ENCODE results near the gene RDM1. TPM values are rescaled to one million over a fixed set of nuclear protein-coding genes. Genes with fewer than 3 reads are reported as not detected.

RDM1 gene, protein sequence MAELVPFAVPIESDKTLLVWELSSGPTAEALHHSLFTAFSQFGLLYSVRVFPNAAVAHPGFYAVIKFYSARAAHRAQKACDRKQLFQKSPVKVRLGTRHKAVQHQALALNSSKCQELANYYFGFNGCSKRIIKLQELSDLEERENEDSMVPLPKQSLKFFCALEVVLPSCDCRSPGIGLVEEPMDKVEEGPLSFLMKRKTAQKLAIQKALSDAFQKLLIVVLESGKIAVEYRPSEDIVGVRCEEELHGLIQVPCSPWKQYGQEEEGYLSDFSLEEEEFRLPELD
- polyA plus RNA-seq: not detected

DNA sequence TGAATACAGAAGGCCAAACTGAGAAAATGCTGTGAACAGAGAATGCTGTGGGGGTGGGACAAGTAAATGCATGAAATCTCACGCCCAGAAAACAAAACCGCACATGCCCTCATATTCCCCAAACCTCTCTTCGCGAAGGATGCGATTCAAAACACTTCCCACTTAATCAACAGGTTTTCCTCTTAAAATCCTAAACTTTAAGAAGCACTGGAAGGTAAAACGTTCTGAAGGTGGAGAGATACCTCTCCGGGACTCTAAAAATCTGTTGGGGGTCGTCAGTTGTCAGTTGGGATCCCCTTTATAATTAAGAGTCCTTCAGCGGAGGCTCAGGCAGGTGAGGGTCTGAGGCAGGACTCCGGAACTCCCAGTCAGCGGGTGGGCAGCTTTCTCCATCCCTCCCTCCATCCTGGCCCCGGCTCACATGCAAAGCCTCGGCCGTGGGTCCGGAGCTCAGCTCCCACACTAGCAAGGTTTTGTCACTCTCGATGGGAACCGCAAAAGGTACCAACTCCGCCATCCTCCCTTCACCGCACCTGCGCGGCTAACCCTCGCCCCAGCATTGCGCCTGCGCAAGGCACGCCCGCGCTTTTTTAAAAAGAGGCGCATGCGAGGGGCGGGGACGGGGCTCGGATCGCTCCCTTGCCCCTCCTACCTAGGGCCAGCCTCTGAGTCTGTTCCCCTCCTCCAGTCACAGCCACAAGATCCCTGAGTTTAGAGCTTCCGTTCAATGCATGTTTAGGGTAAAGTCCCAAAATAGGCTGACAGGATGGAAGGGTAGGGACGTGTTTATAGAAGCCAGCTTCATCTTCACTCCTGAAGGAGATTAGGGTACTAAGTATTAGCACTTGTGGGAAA lies at the start of gene RDM1:
RDM1 (minus strand) TSS at position 563 of the 855 bp plus-strand sequence; CDS start at position 517, 46 bp downstream.
- peaks cover 5 to 7% (median 6%) of the 10 kb centered on the region in 3 donors for H3K4me1 Mint-ChIP-seq
- no peaks in the 10 kb centered on the region for H3K36me3 Mint-ChIP-seq
- no peaks in the 10 kb centered on the region for H3K9me3 Mint-ChIP-seq
- H3K27ac Mint-ChIP-seq: peak within 1 kb of the TSS in 2 of 3 donors; percentile 36 to 80
- peaks cover 5% of the 10 kb centered on the region for H3K27me3 Mint-ChIP-seq
- H3K4me3 Mint-ChIP-seq: peak within 1 kb of the TSS; percentile 72 to 90 (median 86)

GRCh38 chr17:35978346-35978745 lies 47.8 kb upstream of the RDM1 start:
- Mint-ChIP-seq H3K36me3 (no peaks in the 10 kb centered on the region), H3K4me1 (peaks cover 6 to 8% (median 6%) of the 10 kb centered on the region in 3 donors), H3K4me3 (no peak overlapping the region), H3K9me3 (no peaks in the 10 kb centered on the region), H3K27me3 (peaks cover 14% of the 10 kb centered on the region), H3K27ac (no peak overlapping the region)

DNA sequence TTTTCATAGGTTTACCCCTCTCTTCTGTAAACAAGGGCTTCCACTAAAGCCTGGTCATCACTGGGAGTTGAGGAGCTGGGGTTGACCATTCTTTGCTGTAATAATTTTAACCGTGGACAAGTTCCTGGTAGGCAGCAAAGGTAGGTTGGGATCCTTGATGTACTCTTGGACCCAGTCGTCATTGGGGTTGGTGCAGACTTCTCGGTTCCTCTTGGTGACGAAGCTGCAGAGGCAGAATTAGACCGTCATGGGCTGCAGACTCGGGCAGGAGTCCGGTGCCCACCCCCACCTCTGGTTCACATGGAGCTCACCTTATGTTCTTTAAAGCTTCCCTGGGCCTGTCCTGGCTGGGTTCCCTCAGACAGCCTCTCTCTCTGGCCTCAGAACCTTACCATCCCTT lies 46.9 kb upstream of the RDM1 start:
- Mint-ChIP-seq H3K27ac (no peak overlapping the region), H3K27me3 (peaks cover 12% of the 10 kb centered on the region), H3K4me1 (peaks cover 6 to 8% (median 6%) of the 10 kb centered on the region in 3 donors), H3K36me3 (no peaks in the 10 kb centered on the region), H3K4me3 (no peak overlapping the region), H3K9me3 (no peaks in the 10 kb centered on the region)

GRCh38 chr17:35973333-35974260 lies 43.0 kb upstream of the RDM1 start:
- Mint-ChIP-seq H3K36me3 (no peaks in the 10 kb centered on the region), H3K4me1 (peaks cover 6 to 10% (median 6%) of the 10 kb centered on the region in 3 donors), H3K9me3 (no peaks in the 10 kb centered on the region), H3K27me3 (peaks cover 21% of the 10 kb centered on the region), H3K4me3 (no peak overlapping the region), H3K27ac (no peak overlapping the region)

DNA sequence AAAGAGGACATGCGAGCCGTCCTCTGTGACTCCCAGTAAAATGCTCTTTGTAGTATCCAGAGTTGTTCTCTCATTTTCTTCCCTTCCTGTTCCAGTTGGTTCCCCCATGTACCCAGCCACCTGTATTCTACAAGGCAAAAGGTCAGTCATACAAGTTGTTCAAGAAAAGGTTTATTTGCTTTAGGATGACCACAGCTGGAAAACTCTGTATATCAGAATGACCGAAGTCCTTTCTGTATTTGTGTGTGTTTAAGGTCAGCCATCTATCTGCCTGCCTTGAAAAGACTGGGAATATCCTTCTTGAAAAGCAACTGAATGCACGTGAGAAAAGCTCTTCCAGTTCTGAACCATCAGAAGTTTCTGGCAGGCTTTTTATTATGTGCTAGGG lies 42.4 kb upstream of the RDM1 start:
- H3K9me3 Mint-ChIP-seq: no peaks in the 10 kb centered on the region
- peaks cover 5 to 10% (median 6%) of the 10 kb centered on the region in 3 donors for H3K4me1 Mint-ChIP-seq
- no peak overlapping the region for H3K27ac Mint-ChIP-seq
- no peaks in the 10 kb centered on the region for H3K36me3 Mint-ChIP-seq
- no peak overlapping the region for H3K4me3 Mint-ChIP-seq
- peaks cover 19% of the 10 kb centered on the region for H3K27me3 Mint-ChIP-seq

- Mint-ChIP-seq H3K36me3 (no peaks in the 10 kb centered on the region), H3K9me3 (no peaks in the 10 kb centered on the region), H3K27me3 (peaks cover 17% of the 10 kb centered on the region), H3K4me1 (peaks cover 3 to 10% (median 4%) of the 10 kb centered on the region in 3 donors), H3K27ac (no peak overlapping the region), H3K4me3 (no peak overlapping the region)
Observed at GRCh38 chr17:35972535-35972934, 42.0 kb upstream of the RDM1 start.

DNA sequence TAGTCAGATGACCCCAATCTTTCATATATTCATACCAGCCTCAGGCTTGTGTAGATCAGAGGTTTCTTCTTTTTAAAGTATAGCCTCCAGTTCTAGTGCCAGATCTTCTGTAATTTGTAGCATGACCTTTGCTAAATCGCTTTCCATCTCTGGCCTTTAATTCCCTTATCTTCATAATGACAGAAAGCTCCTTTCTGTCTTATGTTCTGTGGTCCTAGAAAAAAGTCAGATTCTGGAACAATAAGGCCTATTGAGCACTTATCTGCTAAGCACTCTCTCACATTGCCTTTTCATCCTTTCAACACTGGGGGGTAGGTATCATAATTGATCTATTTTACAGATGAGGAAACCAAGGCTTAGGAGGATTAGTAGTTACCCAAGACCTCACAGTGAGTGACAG lies 41.5 kb upstream of the RDM1 start:
- H3K9me3 Mint-ChIP-seq: no peaks in the 10 kb centered on the region
- H3K36me3 Mint-ChIP-seq: no peaks in the 10 kb centered on the region
- H3K4me1 Mint-ChIP-seq: peaks cover 0 to 10% (median 3%) of the 10 kb centered on the region in 3 donors
- no peak overlapping the region for H3K27ac Mint-ChIP-seq
- H3K27me3 Mint-ChIP-seq: peaks cover 15% of the 10 kb centered on the region
- H3K4me3 Mint-ChIP-seq: no peak overlapping the region

DNA sequence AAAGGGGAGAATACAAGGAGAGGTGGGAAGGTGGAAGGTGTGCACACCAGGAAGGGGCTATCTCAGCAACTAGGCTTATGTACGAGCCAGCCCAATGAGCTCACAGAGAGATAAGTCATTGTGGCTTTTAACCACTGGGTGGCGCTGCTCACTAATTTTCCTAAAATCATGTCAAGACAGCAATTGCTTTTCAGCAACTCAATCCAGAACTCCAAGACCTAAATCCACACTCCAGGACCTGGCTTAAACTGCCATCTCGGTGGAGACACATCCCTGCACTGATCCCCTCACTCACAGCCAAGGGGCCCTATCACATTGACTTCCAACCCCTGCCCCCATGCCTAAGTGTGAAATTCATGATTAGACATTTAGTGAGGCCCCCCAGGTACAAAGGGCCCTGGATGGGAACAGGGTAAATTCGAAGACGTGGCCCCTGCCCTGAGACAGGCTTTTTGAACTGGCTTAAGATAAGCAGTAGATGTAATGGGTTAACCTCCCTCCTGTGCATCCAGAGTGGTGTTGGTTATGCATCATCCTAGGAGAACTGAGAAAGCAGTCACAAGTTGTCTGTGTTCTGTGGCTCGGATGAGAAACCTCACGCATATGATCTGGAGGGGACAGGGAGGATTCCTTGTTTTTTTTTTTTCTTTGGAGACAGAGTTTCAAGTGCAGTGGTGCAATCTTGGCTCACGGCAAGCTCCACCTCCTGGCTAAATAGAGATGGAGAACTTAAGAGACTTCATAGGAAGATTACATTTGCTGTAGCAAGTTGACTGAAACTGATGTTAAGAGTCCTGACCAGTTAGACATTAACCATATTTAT lies 39.2 kb upstream of the RDM1 start:
- no peak overlapping the region for H3K4me3 Mint-ChIP-seq
- H3K4me1 Mint-ChIP-seq: peaks cover 0 to 4% (median 0%) of the 10 kb centered on the region in 3 donors
- no peaks in the 10 kb centered on the region for H3K9me3 Mint-ChIP-seq
- H3K36me3 Mint-ChIP-seq: no peaks in the 10 kb centered on the region
- no peak overlapping the region for H3K27ac Mint-ChIP-seq
- peaks cover 11% of the 10 kb centered on the region for H3K27me3 Mint-ChIP-seq

- no peaks in the 10 kb centered on the region for H3K36me3 Mint-ChIP-seq
- no peaks in the 10 kb centered on the region for H3K9me3 Mint-ChIP-seq
- peaks cover 0 to 4% (median 0%) of the 10 kb centered on the region in 3 donors for H3K4me1 Mint-ChIP-seq
- H3K27ac Mint-ChIP-seq: no peak overlapping the region
- H3K27me3 Mint-ChIP-seq: peaks cover 15% of the 10 kb centered on the region
- H3K4me3 Mint-ChIP-seq: no peak overlapping the region
Observed at GRCh38 chr17:35968520-35969054, 38.0 kb upstream of the RDM1 start.

DNA sequence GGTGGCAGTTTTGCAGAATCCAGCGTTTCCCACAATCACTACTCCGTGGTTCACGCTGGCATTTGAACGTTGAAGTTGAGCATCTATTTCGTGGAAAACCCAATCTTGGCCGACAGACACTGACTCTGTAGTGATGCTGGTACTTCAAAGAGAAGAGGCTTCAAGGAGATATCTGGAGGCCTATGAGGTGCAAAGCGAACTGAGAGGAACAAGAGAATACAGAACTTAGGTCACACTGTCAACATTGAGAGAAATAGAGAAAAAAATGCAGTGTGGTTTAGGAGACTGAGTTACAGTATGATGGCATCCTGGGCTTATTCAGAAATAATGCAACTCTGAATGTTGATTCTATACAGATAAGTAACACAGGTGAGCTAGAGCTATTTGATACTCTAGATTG lies 34.7 kb upstream of the RDM1 start:
- no peaks in the 10 kb centered on the region for H3K36me3 Mint-ChIP-seq
- H3K4me1 Mint-ChIP-seq: peaks cover 0 to 4% (median 0%) of the 10 kb centered on the region in 3 donors
- no peak overlapping the region for H3K4me3 Mint-ChIP-seq
- peaks cover 20% of the 10 kb centered on the region for H3K27me3 Mint-ChIP-seq
- no peaks in the 10 kb centered on the region for H3K9me3 Mint-ChIP-seq
- no peak overlapping the region for H3K27ac Mint-ChIP-seq

- Mint-ChIP-seq H3K4me3 (no peak overlapping the region), H3K9me3 (no peaks in the 10 kb centered on the region), H3K27me3 (peaks cover 15% of the 10 kb centered on the region), H3K27ac (no peak overlapping the region), H3K4me1 (no peaks in the 10 kb centered on the region), H3K36me3 (no peaks in the 10 kb centered on the region)
Observed at GRCh38 chr17:35963663-35964062, 33.1 kb upstream of the RDM1 start.

DNA sequence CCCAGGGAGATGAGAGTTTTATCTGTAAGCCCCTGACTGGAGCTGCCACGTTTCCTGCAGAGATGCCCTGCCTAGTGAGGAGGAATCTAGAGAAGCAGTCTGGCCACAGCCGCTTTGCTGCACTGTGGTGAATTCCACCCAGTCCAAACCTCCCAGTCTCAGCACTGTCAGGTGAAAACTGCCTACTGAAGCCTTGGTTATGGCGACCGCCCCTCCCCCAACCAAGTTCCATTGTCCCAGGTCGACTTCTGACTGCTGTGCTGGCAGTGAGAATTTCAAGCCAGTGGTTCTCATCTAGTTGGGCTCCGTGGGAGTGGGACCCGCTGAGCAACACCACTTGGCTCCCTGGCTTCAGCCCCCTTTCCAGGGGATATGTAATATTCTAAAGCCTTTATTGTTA lies 23.1 kb upstream of the RDM1 start:
- H3K4me1 Mint-ChIP-seq: no peaks in the 10 kb centered on the region
- H3K4me3 Mint-ChIP-seq: no peak overlapping the region
- peaks cover 1% of the 10 kb centered on the region for H3K36me3 Mint-ChIP-seq
- peaks cover 0 to 3% (median 0%) of the 10 kb centered on the region in 3 donors for H3K9me3 Mint-ChIP-seq
- no peak overlapping the region for H3K27ac Mint-ChIP-seq
- peaks cover 5% of the 10 kb centered on the region for H3K27me3 Mint-ChIP-seq

DNA sequence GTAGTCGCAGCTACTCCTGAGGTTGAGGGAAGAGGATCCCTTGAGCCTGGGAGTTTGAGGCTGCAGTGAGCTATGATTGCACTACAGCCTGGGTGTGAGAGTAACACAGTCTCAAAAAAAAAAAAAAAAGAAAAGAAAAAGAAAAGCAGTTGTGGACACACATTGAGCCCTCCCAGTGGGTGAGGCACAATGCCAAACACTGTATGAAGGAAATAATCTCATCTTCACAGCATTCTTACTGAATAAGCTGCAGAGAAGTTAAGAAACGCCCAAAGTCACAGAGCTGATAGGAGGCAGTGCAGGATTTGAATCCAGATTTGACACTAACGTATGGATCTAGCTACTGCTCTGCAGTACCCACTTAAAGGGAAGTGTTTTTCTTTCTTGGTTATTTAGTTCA lies 18.8 kb upstream of the RDM1 start:
- Mint-ChIP-seq H3K4me3 (no peak overlapping the region), H3K27ac (no peak overlapping the region), H3K36me3 (peaks cover 1% of the 10 kb centered on the region), H3K27me3 (no peaks in the 10 kb centered on the region), H3K4me1 (no peaks in the 10 kb centered on the region), H3K9me3 (no peaks in the 10 kb centered on the region)

DNA sequence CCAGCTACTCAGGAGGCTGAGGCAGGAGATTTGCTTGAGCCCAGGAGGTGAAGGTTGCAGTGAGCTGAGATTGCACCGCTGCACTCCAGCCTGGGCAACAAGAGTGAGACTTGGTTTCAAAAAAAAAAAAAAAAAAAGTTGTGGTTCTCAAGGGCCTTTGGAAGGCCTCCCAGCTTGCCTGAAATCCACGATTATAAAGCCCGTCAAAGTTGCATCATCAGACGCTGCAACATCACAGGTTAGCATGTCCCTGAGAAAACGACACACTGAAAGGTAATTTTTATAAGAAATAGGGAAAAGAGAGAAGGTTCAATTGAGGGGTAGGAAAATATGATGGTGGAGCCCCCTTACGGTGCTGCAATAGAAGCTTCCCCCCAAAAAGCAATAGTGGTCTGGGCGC lies 17.5 kb upstream of the RDM1 start:
- Mint-ChIP-seq H3K36me3 (peaks cover 1% of the 10 kb centered on the region), H3K27ac (no peak overlapping the region), H3K27me3 (peaks cover 5% of the 10 kb centered on the region), H3K9me3 (no peaks in the 10 kb centered on the region), H3K4me3 (no peak overlapping the region), H3K4me1 (no peaks in the 10 kb centered on the region)
